ENCODE results near the gene UBQLN4. TPM values are rescaled to one million over a fixed set of nuclear protein-coding genes. Genes with fewer than 3 reads are reported as not detected.

Gene UBQLN4
- polyA plus RNA-seq, 4 donors: 38.3 to 61.2 (median 51.5) TPM

DNA sequence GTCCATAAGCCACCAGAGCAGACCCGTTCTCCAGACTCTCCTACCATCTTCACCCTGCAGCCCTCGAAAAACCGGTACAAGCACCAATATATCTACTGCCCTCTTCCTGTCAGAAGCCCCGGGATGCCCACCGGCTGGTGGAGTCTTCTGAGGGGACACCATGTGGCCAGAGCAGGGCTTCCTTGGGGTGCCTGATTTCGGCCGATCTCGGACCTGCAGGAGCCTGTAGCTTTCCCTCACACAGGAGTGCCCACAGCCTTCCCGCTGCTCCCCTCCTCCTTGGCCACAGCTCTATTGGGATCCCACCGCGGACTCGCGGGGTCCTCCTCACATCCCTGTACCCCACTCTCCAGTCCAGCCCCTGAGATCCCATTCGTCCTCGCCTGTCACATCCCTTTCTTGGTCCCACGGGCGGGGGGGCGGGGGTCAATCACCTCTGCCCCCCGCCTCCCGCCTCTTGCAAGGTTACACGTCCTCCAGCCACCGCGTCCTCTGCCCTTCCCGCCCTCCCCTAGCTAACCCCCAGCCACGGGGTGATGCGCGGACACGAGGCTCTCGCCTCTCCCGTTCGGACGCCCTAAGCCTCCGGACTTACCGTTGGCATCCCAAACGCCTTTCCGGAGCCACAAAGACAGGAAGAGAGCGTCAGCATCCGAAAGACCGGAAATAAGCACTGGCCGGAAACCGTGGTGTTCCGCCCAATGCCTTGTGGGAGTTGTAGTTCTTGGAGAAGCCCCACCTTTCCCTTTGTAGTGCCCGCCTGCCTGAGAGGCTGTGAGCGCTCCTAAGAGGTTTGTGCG, 33.1 kb downstream of the UBQLN4 start, which contains the start of gene SSR2:
SSR2 (minus strand) TSS at position 659 of the 800 bp plus-strand sequence. CDS start 784 bp downstream, outside the sequence.
- DNase-seq (ENCODE audit: low read depth in 4 of 4, low spot score in 3 of 4): peak; percentile 75 to 86 (median 82)

DNA sequence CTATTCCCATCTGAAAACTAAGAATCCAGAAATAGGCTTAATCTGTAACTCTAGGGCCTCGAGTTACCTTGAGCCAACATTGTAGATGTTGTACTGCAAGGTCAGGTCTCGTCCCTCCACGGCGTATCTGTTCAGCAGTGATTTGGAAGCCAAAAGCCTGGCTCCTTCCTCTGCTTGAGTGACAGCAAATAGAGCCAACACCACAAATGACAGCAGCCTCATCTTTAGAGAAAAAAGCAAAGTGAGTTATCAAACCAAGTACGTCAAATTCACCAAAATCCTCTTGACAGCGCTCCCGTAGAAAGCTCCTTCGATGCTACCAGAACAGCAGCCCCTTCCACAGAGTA, 33.7 kb downstream of the UBQLN4 start:
- no peak for DNase-seq (ENCODE audit: low read depth in 4 of 4, low spot score in 3 of 4)

DNA sequence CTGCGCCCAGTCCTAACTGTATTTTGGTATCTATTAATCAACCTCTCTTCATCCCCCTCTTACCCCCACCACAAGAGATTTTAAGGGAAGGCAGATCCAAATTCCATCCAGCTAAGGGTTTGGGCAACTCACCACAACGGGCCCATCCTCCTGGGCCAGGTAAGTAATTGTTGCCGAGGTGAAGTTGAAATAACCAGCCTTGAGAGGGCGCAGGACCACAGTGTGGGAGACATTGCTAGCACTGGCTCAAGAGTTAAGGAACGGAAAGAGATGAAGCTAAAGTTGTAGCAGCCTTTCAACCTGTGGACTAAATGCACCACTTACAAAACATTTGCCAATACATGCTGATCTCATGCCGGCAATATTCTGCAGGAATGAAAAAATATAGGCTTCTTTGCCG, 38.8 kb downstream of the UBQLN4 start:
- no peak for DNase-seq (ENCODE audit: low read depth in 4 of 4, low spot score in 3 of 4)

DNA sequence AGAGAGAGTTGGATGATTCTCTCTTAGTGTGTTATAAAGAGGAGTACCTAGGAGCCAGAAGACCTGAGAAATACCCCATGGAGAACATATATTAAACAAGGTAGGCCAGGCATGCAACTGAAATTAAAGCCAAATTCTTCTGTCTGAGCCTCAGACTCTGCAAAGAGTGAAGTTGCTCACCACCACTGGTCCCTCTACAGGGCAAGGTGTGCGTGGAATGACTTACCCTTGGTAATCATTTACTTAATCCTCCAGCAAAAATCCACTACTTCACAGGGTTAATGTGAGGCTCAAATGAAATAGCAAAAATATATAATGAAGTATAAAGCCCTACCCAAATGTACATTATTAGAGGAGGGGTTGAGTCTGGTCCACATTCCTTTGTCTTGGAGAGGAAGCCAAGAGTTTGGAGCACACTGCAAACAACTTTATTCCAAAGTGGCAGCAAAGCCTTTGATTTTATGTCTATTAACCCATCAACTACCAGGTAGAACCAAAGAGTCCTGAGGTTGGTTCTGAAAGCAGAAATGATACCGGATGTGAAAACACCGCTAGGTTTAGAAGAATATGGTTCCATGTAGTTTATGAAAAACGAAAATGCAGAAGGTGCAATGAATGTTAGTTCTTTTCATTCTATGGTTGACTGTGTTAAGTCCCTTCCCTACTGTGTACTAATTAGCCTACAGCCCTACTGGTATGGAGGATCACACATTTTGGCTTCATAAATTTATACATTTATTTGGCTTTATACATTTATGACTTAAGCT, 41.4 kb downstream of the UBQLN4 start:
- no peak for DNase-seq (ENCODE audit: low read depth in 4 of 4, low spot score in 3 of 4)

DNA sequence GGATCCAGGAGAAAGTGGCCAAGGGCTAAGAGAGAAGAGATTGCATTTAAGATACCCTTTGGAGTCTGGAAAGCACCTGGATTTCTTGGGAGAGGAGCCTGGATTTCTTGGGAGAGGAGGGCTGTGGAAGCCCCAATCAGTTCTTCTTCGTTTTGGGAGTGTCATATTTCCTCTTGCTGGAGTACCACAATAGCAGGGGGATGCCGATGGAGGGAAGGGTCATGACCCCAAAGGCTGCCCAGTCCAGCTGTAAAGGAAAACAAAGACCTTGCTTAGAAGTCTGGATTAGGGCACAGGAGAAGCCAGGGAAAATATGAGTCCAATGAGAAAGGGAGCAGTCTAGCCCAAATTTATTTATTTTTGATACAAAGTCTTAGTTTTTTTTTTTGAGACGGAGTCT, 44.2 kb downstream of the UBQLN4 start:
- no peak for DNase-seq (ENCODE audit: low read depth in 4 of 4, low spot score in 3 of 4)

DNA sequence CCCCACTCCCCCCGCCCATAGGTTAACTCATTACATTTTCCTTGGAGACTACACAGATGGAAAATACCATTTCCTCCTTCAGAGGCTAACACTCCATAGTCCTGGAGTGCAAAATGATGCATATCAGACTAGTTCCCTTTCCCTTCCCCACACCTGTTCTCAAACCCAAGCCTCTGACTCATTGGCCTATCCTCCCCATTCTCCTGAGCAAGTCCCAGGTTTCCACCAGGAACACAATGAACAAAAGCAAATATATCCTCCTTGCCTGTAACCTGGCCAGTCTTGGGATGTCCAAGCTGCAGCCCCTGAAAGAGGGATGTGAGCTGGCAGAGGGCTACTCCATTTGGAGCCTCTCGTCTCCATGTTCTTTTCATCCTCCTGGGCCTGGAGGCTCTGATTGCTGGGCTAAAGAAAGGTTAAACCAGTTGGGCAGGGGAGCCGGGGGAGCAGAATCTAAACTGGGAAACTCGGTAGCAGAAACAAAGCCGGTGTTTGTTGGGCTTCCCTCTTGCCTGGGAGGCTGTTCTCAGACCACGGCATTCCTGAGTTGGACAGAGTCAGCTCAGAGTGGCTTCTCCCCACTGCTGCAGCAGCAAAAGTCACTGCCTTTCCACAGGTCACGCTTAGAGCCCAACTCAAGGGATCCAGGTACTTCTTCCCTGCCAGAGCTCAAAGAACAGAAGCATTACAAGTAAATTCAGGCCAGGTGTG, 46.8 kb downstream of the UBQLN4 start:
- no peak for DNase-seq (ENCODE audit: low read depth in 4 of 4, low spot score in 3 of 4)

DNA sequence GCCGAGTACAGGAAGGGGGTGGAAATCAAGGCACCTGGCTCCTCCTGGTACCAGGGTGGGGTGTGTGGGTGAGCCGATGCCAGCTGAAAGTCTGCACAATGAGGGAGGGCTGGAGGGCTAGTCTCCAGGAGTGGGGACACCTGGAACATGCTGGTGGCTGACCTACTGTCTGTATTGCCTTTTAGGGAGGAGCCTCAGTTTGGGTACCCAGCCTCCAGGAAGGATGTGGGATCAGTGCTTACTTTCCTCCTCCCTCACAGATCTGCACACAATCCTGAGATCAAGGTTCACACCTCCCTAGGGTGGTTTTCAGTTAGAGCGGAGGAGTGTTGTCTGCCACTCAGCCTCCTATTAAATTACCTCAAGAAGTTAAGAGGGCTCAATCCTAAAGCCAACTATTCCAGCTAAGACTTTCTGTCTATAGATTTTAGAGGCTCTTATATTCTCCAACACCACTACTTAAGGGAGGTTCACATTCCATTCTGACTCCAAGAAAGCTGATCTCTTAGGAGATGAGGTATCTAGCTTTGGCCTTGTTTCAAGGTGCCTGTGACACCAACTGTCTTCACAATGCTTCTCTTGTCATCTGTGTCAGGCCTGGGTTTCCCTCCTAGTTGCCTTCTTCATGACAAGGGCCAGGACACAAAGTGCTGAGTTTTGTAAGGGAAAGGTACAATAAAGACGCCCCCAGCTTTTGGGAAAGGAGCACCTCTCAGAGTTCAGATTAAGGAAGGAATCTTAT, 48.6 kb downstream of the UBQLN4 start:
- DNase-seq (ENCODE audit: low read depth in 4 of 4, low spot score in 3 of 4): no peak

DNA sequence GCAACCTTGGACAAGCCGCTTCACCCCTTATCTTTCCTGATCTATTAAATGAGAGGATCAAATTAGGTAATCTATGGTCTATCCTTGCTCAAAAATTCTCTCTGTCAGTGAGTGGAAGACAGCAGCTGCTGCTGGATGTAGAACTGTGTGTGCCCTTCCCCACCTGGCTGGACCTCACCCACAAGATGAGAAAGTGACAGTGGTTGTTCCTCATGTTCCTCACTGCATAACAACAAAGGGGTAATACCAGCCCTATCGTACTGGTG, 49.7 kb downstream of the UBQLN4 start:
- no peak for DNase-seq (ENCODE audit: low read depth in 4 of 4, low spot score in 3 of 4)

DNA sequence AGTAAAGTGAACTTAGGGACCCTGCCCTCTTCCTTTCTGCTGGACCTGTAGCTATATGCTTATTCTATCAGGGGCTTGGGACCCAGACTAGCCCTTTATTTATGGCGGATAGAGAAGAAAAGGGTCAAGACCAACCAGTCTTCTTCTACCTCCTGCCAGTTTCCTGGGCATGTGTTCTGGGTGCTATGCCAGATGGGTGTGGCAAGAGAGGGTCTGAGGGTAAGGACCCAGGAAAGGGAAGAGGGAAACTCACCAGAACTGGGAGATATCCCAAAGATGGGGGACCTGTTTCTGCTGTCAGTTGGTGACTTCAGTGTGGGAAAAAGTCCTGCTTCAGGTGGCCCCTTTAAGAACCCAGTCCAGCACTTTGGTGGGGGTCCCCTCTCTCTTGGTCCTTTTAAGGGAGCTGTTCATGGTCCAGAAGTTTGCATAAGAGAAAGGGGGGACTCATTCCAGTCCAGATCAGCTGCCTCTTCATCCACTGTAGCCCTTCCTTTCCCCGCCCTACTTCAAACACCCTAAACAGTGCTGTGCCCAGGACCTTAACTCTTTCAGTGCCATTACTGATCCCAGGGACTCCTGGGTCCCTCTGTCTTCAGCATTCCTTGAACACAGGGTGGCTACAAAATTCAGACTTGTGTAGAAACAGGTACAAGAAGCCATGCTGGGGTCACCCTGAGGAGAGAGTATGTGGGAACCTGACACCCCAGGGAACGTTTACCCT, 51.2 kb downstream of the UBQLN4 start:
- no peak for DNase-seq (ENCODE audit: low read depth in 4 of 4, low spot score in 3 of 4)

DNA sequence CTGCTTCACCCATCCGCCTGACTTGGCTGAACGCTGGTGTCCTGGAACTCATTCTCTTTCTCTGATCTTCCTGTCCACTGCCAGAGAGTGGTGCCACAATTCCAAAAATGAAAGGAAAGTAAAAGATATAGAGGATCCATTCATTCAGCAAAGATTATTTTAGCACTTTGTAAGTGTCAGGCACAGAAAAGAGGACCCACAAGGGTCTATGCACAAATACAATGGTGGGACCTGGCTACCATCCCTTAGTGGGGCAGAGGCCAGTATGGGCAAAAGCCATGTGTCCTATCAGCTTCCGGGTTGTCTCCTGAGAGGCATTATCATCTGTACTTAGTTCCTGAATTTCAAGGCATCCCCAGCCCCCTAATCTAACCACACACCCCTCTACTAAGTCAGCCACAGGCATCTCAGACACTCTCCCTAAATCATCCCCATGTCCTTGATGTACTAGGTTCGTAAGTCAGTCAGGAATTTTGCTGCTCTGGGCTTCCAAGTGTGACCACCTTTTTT, 51.9 kb downstream of the UBQLN4 start:
- no peak for DNase-seq (ENCODE audit: low read depth in 4 of 4, low spot score in 3 of 4)

DNA sequence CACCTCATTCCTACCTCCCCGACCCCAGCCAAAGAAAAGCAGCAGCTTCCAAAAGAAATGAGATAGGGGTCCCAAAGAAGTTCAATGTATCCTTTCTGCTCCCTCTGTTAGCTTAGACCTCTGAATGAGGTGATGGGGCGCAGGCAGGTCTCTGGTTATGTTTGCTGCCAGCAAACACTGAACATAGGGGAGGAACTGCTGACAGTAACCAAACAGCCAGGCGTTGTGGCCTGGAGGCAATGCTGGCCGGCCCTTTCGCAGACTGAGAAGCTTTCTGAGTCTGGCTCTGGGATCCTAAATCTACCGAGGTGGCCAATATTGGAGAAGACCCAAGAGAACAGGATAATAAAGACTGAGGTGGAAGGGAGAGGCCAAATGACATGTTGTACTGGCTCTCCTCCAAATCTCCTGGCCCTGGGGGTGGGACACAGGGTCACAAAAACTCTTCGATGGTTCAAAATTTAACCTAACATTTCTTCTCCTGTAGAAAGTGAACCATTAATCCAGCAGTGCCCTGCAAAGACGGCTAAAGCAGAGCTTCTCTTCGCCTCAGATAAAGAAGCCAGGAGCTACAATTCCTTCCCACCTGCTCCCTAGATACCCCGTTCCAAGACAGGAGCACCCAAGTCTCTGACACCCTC, 52.5 kb downstream of the UBQLN4 start:
- no peak for DNase-seq (ENCODE audit: low read depth in 4 of 4, low spot score in 3 of 4)

DNA sequence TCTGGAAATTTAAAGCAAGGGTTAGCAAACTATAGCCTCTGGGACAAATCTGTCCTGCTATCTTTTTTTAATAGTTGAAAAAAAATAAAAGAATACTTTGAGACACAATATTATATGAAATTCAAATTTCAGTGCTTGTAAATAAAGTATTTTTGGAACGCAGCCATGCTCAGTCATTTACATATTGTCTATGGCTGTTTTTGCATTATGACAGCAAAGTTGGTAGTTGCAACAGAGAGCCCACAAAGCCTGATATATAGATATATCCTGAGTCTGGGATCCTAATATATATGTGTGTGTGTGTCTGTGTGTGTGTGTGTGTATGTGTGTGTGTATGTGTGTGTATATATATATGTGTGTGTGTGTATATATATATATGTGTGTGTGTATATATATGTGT, 53.6 kb downstream of the UBQLN4 start:
- no peak for DNase-seq (ENCODE audit: low read depth in 4 of 4, low spot score in 3 of 4)

DNA sequence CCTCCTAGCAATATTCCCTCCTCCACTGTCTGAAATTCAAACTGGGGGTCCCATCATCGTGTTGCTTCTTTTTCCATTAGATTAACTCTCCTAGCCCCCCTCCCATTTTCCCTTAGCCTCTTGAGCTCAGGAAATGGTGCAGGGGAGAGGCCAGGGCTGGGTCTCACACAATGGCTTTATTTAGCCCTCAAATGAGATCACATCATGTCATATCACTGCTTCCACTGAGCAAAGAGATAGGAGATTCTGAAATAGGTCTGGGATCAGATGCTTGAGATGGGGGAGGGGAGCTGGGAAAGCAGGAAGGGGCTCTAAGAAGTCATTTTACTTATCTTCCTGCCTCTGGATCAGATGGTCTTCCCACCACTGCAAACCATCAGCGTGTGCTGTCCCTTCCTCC, 57.4 kb downstream of the UBQLN4 start:
- DNase-seq (ENCODE audit: low read depth in 4 of 4, low spot score in 3 of 4): no peak

DNA sequence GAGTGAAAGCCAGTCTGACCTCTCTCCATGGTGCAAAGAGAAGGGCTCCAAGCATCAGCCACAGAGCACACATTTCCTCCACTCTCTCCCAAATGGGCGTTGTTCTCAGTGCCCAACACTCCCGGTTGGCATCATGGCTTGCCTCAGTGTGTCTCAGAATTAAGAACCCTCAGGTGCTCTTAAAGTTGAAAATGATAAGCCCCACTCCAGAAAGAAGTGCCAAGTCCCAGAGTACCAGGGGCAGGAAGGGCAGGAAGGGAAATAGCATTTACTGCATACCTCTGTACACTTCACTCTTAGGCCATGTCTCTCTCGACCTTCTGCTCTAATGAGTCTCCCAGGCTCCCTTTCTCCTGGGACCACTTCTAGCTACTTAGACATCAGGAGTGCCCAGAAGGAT, 60.0 kb downstream of the UBQLN4 start:
- no peak for DNase-seq (ENCODE audit: low read depth in 4 of 4, low spot score in 3 of 4)

DNA sequence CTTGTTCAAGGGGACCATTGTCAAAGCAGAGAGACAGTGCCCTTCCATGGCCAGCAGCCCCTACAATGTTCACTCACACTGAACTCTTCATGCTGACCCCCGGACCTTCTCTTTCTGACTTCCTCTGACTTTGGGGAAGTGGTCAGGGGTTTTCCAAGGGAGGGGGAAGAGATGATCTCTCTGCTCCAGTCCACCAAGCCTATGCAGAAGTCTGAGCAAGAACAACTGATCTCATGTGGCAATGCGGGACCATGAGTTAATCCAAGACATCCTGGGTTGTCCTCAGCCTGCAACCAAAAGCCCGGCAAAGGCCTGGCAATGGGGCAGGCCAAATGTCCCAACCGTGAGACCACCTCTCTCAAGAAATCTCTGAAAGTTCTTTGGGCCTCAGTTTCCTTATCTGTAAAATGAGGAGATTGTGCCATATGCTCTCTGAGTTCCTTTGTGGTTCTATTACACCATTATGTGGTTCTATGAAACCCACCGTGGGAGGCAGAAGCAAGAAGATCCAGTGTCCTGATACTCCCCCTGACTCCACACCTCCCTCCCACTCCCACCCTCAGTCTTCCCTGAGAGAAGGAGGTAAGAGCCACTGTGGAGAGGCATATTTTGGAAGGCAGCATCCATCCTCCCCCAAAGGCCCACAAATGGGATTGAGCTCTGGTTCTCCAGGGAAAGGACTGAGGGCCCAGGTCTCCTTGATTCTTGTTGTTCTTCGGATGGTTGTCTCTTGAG, 63.4 kb downstream of the UBQLN4 start:
- no peak for DNase-seq (ENCODE audit: low read depth in 4 of 4, low spot score in 3 of 4)

DNA sequence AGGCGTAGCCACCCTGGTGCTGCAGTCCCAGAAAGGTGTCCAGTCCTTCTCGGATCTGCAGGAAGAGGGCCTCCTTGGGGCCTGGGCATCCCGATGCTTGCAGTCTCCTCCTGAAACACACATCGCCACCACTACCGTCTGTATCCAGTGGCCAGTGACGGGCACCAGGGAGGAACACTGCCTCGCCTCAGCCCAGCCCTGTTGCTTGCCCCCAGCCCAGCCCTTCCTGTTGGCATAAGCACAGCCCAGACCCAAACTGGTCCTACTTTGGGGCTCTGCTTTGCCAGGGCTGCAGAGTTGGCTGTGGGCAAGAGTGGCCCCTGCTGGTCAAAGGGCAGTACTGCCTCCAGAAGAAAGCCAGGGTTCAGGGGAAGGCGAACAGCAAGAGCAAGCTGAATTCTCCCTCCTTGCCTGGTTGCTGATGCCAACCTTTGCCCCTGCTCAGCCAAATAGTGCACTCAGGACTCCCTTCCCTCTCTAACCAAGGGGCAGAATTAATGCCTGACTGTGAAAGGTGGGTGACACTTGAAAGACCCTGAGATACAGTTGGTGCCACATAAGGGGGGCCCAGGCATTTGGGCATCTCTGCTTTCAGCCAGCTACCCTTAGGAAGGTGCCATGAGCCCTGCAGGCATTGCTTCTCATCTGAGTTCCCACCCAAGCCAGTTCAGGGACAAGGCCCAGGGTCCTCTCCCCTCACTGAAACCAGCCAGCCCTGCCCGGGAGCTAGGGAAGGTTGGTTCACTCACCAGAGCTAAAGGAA, 64.2 kb downstream of the UBQLN4 start:
- no peak for DNase-seq (ENCODE audit: low read depth in 4 of 4, low spot score in 3 of 4)
